ENCODE measurements around the gene GJA1. TPM values are rescaled to one million over a fixed set of nuclear protein-coding genes. Genes with fewer than 3 reads are reported as not detected.
A peak's percentile ranks its signal among the peaks of the same experiment; 100 is the strongest.

The GJA1 gene
- polyA plus RNA-seq, 2 of the 4 experiments (the other 2 are of a cell fraction), result 87.4 to 170 TPM

- 1% methylated on average over 35 of the region's 45 CpGs for WGBS (ENCODE audit: missing lambda C conversion rate)
- H3K4me3 ChIP-seq, result peak overlapping the region; percentile 95
- FAIRE-seq (no peak), ATAC-seq (peak; percentile 42 to 64; a peak in 5 of 6 replicates), DNase-seq (ENCODE audit: low read depth in 1 of 2, low spot score in 1 of 2) (peak; percentile 14 to 54)
- CTCF ChIA-PET, result interaction anchor here (1.5 to 3.2 kb wide), 3 partner anchors 71 to 596 kb away, joined by 3 to 18 read pairs (median 4); no protein-coding TSS in a partner anchor
- TF ChIP-seq TP53 (CRISPR knock-in tag; IDR thresholded peaks at IDR 0.05), result no peak
- H3K4me2 ChIP-seq, result peak overlapping the region; percentile 89
- peak overlapping the region; percentile 87 to 96 for H3K27ac ChIP-seq
- POLR2A ChIA-PET, result interaction anchor here (1.2 to 1.6 kb wide), 2 partner anchors 67 to 85 kb away, joined by 3 to 5 read pairs; no protein-coding TSS in a partner anchor
- no peaks in the 10 kb centered on the region for H3K9me3 ChIP-seq
- H3K4me1 ChIP-seq, result peaks cover 44% of the 10 kb centered on the region
Measured at GRCh38 chr6:121436960-121437850, 1.8 kb downstream of the GJA1 start.

GRCh38 chr6:121437851-121438651 lies 2.6 kb downstream of the GJA1 start:
- DNase-seq (ENCODE audit: low read depth in 1 of 2, low spot score in 1 of 2) (peak; percentile 17 to 47), FAIRE-seq (no peak), ATAC-seq (peak; percentile 60 to 62; a peak in 5 of 6 replicates)
- peak overlapping the region; percentile 89 for H3K4me2 ChIP-seq
- ChIA-PET POLR2A (interaction anchor here (1.0 kb wide), 1 partner anchor 83 kb away, joined by 6 read pairs; no protein-coding TSS in a partner anchor), CTCF (interaction anchor here (1.0 to 1.6 kb wide), 3 partner anchors 8 to 411 kb away, joined by 3 to 4 read pairs (median 3); no protein-coding TSS in a partner anchor)
- peaks cover 53% of the 10 kb centered on the region for H3K4me1 ChIP-seq
- H3K27ac ChIP-seq, result peak overlapping the region; percentile 87 to 96
- WGBS (ENCODE audit: missing lambda C conversion rate), result under 1% methylated on average over 18 of the region's 18 CpGs
- no peaks in the 10 kb centered on the region for H3K9me3 ChIP-seq
- H3K4me3 ChIP-seq, result peak overlapping the region; percentile 95
- TF ChIP-seq JUNB (IDR thresholded peaks at IDR 0.05), result no peak
- 0 out of 2 replicates have a peak, but pooled peaks have one; percentile 4 for TF ChIP-seq MAX (IDR thresholded peaks at IDR 0.05)
- TF ChIP-seq CEBPB (IDR thresholded peaks at IDR 0.05), result 0 out of 4 replicates have a peak, but pooled peaks of 1 of the 2 experiments have one; percentile 10
- 0 out of 5 replicates have a peak, but pooled peaks of 1 of the 2 experiments have one; percentile 38 for TF ChIP-seq JUN (IDR thresholded peaks at IDR 0.05)
- no peak for TF ChIP-seq ZNF302 (CRISPR knock-in tag; IDR thresholded peaks at IDR 0.05)
- no peak for TF ChIP-seq HEYL (CRISPR knock-in tag; IDR thresholded peaks at IDR 0.05)
- TF ChIP-seq GATA3 (IDR thresholded peaks at IDR 0.05; ENCODE audit: borderline replicate concordance), result peak; percentile 17; the same call in 1 of the 2 replicates

- POLR2A ChIA-PET, result interaction anchor here (1.0 kb wide), 1 partner anchor 82 kb away, joined by 6 read pairs; no protein-coding TSS in a partner anchor
- H3K4me2 ChIP-seq, result peak overlapping the region; percentile 89
- H3K4me3 ChIP-seq, result peak overlapping the region; percentile 95
- CTCF ChIA-PET, result interaction anchor here (1.0 to 1.5 kb wide), 3 partner anchors 9 to 70 kb away, joined by 3 read pairs; no protein-coding TSS in a partner anchor
- FAIRE-seq (no peak), ATAC-seq (no peak), DNase-seq (ENCODE audit: low read depth in 1 of 2, low spot score in 1 of 2) (no peak)
- peaks cover 57% of the 10 kb centered on the region for H3K4me1 ChIP-seq
- no peaks in the 10 kb centered on the region for H3K9me3 ChIP-seq
- TF ChIP-seq RAD21 (conservative IDR thresholded peaks at IDR 0.05 in 1 of 2, IDR thresholded peaks at IDR 0.05 in 1 of 2) (no peak), CEBPB (IDR thresholded peaks at IDR 0.05) (no peak), ZC3H11A (IDR thresholded peaks at IDR 0.05) (no peak), HOXB13 (CRISPR knock-in tag; IDR thresholded peaks at IDR 0.05; ENCODE audit: low read depth) (no peak), ZFP36 (IDR thresholded peaks at IDR 0.05; ENCODE audit: borderline replicate concordance, partially characterized antibody) (no peak), SMC3 (IDR thresholded peaks at IDR 0.05) (no peak), EP300 (IDR thresholded peaks at IDR 0.05) (no peak), E2F6 (IDR thresholded peaks at IDR 0.05; ENCODE audit: borderline replicate concordance, low read depth) (no peak), HES2 (IDR thresholded peaks at IDR 0.05) (no peak), EHF (CRISPR knock-in tag; IDR thresholded peaks at IDR 0.05) (no peak), MAFK (IDR thresholded peaks at IDR 0.05; ENCODE audit: partially characterized antibody) (no peak), RFX5 (IDR thresholded peaks at IDR 0.05) (no peak), POLR2AphosphoS2 (conservative IDR thresholded peaks at IDR 0.05; ENCODE audit: low read length) (no peak)
- peak overlapping the region; percentile 78 to 87 for H3K27ac ChIP-seq
- WGBS (ENCODE audit: missing lambda C conversion rate), result 25% methylated on average over 3 of the region's 3 CpGs
Measured at GRCh38 chr6:121438869-121439268, 3.4 kb downstream of the GJA1 start.

Measured in A549 (cell line).